GM18498 (cell line): ENCODE measurements around the gene WDR73.

Source experiments
- ATAC-seq: cut with Tn5 transposase; IDR thresholded peaks from one replicate; pipeline ENCODE4 v1.9.1; 2021; ENCODE audit warnings: mild to moderate bottlenecking, moderate library complexity; ENCODE audit not compliant: unreplicated experiment

WDR73 gene

GRCh38 chr15:84590406-84590805, 63.7 kb downstream of the WDR73 start:
- no peak for ATAC-seq
